ENCODE data around the gene HOXB4. TPM values are rescaled to one million over a fixed set of nuclear protein-coding genes. Genes with fewer than 3 reads are reported as not detected.

HOXB4 gene
- total RNA-seq, 1 experiment from 2014 or later, result 11.3 TPM

DNA sequence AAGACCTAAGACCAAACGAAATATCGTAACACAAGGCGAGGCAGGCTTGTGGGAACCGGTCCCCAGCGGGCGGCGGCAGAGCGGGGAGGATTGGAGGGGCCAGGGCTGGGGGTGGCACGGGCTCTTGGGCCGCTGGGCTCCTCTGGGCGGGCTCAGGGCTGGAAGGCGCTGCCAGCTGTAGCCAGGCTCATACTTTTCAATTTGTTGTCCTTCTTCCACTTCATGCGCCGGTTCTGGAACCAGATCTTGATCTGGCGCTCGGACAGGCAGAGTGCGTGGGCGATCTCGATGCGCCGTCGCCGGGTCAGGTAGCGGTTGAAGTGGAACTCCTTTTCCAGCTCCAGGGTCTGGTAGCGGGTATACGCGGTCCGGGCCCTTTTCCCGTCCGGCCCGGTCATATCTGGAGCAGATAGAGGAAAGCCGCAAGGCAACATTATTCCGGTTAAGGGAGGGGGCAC is 13.9 kb upstream of the HOXB4 start:
- Histone ChIP-seq H3K27me3 (ENCODE audit: insufficient read depth, low read length) (no peaks in the 10 kb centered on the region), H4K20me1 (ENCODE audit: insufficient read depth) (no peaks in the 10 kb centered on the region), H3K4me2 (ENCODE audit: low read length) (no peak overlapping the region), H3K9me2 (ENCODE audit: insufficient read depth) (no peaks in the 10 kb centered on the region), H3K36me3 (ENCODE audit: control insufficient read depth in 1 of 2, insufficient read depth in 2 of 2, low read length in 2 of 2) (peaks cover 13 to 28% of the 10 kb centered on the region in 2 experiments; a peak in 3 of 4 replicates), H3K27ac (ENCODE audit: low read depth, low read length) (no peak overlapping the region), H2AFZ (ENCODE audit: low read depth, low read length, poor library complexity, severe bottlenecking) (no peak overlapping the region), H3K4me3 (replicated peaks in 1 of 2; ENCODE audit: low read depth in 1 of 2, low read length in 2 of 2) (no peak overlapping the region), H3K9ac (ENCODE audit: low read length) (no peak overlapping the region), H3K9me3 (ENCODE audit: control insufficient read depth in 1 of 2, insufficient read depth in 1 of 2, low read depth in 1 of 2, low read length in 2 of 2) (no peaks in the 10 kb centered on the region), H3K4me1 (ENCODE audit: control insufficient read depth in 1 of 2, insufficient read depth in 2 of 2, low read length in 2 of 2) (peaks cover 6 to 26% of the 10 kb centered on the region in 2 experiments; a peak in 3 of 4 replicates), H3K79me2 (ENCODE audit: insufficient read depth, low read length) (peaks cover 57% of the 10 kb centered on the region)
- ATAC-seq (no peak), DNase-seq (ENCODE audit: low read depth, low spot score) (no peak)
- ChIA-PET CTCF (interaction anchor here (2.2 kb wide), 1 partner anchor 329 kb away, joined by 9 read pairs; no protein-coding TSS in a partner anchor), POLR2A (interaction anchor here (0.6 to 1.7 kb wide), 2 partner anchors 9 to 13 kb away, joined by 4 to 6 read pairs; partner anchors contain the start of gene HOXB6), RAD21 (ENCODE audit: low non-redundant PET in 1 of 2, low total read pairs in 2 of 2, uncharacterized antibody in 2 of 2, unreplicated experiment in 2 of 2) (no interaction called here)
- TF ChIP-seq POLR2A (IDR thresholded peaks at IDR 0.05; ENCODE audit: borderline replicate concordance, extremely low read depth, insufficient read depth, insufficient read length) (no peak), ZBTB33 (IDR thresholded peaks at IDR 0.05; ENCODE audit: extremely low read depth, insufficient replicate concordance, low read length) (no peak), SRF (IDR thresholded peaks at IDR 0.05; ENCODE audit: low read depth) (no peak), CBX3 (IDR thresholded peaks at IDR 0.05; ENCODE audit: low read depth) (no peak), FOSL1 (IDR thresholded peaks at IDR 0.05; ENCODE audit: low read depth) (no peak), EZH2 (IDR thresholded peaks at IDR 0.05) (no peak), YY1 (IDR thresholded peaks at IDR 0.05; ENCODE audit: extremely low read depth, insufficient replicate concordance, low read depth, low read length) (no peak), SP1 (IDR thresholded peaks at IDR 0.05; ENCODE audit: low read depth) (no peak), ZFX (IDR thresholded peaks at IDR 0.05) (no peak), JUND (IDR thresholded peaks at IDR 0.05) (no peak), SIN3A (IDR thresholded peaks at IDR 0.05; ENCODE audit: low read depth) (no peak), CEBPB (IDR thresholded peaks at IDR 0.05; ENCODE audit: low read depth) (no peak)
- TF ChIP-seq, protein P1, sequence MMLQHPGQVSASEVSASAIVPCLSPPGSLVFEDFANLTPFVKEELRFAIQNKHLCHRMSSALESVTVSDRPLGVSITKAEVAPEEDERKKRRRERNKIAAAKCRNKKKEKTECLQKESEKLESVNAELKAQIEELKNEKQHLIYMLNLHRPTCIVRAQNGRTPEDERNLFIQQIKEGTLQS (IDR thresholded peaks at IDR 0.05), result no peak
- TF ChIP-seq, protein P2, sequence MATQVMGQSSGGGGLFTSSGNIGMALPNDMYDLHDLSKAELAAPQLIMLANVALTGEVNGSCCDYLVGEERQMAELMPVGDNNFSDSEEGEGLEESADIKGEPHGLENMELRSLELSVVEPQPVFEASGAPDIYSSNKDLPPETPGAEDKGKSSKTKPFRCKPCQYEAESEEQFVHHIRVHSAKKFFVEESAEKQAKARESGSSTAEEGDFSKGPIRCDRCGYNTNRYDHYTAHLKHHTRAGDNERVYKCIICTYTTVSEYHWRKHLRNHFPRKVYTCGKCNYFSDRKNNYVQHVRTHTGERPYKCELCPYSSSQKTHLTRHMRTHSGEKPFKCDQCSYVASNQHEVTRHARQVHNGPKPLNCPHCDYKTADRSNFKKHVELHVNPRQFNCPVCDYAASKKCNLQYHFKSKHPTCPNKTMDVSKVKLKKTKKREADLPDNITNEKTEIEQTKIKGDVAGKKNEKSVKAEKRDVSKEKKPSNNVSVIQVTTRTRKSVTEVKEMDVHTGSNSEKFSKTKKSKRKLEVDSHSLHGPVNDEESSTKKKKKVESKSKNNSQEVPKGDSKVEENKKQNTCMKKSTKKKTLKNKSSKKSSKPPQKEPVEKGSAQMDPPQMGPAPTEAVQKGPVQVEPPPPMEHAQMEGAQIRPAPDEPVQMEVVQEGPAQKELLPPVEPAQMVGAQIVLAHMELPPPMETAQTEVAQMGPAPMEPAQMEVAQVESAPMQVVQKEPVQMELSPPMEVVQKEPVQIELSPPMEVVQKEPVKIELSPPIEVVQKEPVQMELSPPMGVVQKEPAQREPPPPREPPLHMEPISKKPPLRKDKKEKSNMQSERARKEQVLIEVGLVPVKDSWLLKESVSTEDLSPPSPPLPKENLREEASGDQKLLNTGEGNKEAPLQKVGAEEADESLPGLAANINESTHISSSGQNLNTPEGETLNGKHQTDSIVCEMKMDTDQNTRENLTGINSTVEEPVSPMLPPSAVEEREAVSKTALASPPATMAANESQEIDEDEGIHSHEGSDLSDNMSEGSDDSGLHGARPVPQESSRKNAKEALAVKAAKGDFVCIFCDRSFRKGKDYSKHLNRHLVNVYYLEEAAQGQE (IDR thresholded peaks at IDR 0.05; ENCODE audit: low read depth), result no peak
- TF ChIP-seq, protein P3, sequence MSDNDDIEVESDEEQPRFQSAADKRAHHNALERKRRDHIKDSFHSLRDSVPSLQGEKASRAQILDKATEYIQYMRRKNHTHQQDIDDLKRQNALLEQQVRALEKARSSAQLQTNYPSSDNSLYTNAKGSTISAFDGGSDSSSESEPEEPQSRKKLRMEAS (IDR thresholded peaks at IDR 0.05), result no peak
- no TSS peak for BruUV-seq (replicated peaks)
- intact Hi-C loops (cut with micrococcal nuclease), result no loop called here
